GM18498 (cell line): ENCODE measurements around the gene SPCS2.

Experiments
- ATAC-seq: cut with Tn5 transposase; IDR thresholded peaks from one replicate; pipeline ENCODE4 v1.9.1; 2021; ENCODE audit warnings: mild to moderate bottlenecking, moderate library complexity; ENCODE audit not compliant: unreplicated experiment

SPCS2 gene

DNA sequence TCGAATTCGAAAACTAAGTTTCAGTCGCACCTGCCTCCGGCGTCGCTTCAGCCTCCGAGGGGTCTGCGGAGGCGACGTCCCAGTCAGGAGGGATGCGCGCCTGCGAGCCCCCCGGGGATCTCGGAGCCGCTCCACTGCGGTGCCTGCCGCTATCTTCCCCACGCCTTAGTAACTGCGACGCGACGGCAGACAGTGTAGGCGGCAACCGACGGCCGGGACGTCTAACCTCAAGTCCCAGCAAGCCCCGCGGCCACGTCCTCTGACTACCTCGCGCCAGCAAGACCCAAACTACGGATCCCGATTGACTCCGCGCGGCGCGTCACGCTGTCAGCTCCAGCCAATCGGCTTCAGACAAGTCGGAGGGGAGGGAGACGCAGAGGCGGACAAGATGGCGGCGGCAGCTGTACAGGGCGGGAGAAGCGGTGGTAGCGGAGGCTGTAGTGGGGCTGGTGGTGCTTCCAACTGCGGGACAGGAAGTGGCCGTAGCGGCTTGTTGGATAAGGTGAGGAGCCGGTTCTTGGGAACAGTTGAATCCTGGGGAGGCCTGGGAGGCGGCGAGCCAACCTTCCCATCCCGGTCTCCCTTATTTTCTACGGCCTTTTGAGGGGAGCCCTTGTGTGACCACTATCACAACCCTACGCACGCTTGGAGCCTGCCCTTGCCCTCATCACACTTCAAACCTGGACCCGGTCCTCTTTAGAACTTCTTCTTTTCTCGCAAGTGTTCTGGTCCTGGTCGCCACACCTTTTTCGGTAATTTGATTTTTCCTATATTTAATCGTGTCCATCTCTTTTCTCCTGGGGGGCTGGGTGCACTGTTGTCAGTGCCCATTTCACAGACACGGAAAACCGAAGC is at the start of gene SPCS2, which contains the start of gene XRRA1:
SPCS2 (plus strand) TSS at position 369 of the 855 bp plus-strand sequence; CDS start at position 389, 20 bp downstream.
XRRA1 (minus strand) TSS at position 194 of the 855 bp plus-strand sequence. CDS start 8,213 bp downstream, outside the sequence.
- ATAC-seq: peak; percentile 91

DNA sequence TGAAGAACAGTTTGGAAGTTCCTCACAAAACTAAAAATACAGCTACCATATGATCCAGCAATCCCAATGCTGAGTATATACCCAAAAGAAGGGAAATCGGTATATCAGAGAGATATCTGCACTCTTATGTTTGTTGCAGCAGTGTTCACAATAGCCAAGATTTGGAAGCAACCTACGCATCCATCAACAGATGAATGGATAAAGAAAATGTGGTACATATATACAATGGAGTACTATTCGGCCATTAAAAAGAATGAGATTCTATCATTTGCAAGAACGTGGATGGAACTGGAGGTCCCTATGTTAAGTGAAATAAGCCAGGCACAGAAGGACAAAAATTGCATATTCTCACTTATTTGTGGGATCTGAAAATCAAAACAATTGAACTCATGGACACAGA is 46.7 kb upstream of the SPCS2 start:
- no peak for ATAC-seq

- no peak for ATAC-seq
Measured at GRCh38 chr11:74905326-74905725, 43.7 kb upstream of the SPCS2 start.

DNA sequence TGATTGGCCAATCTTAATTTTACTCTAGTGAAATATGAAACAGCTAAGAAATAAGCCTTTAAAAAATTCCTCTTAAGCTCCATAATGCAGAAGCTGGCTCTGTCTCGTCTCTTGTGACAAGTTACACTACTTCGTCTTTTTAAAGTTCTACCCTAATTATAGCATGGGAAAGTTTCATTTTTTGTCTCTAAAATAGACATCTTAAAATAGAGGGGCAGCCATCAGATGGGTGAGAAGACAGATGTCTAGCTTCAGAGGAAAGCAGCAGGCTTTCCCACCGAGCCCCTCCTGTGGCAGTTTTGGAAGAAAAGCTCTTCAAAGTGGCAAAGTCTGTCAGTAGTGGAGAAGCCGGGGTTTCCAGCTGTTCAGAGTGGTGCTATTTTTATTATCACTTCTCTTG is 39.7 kb upstream of the SPCS2 start:
- ATAC-seq: no peak

DNA sequence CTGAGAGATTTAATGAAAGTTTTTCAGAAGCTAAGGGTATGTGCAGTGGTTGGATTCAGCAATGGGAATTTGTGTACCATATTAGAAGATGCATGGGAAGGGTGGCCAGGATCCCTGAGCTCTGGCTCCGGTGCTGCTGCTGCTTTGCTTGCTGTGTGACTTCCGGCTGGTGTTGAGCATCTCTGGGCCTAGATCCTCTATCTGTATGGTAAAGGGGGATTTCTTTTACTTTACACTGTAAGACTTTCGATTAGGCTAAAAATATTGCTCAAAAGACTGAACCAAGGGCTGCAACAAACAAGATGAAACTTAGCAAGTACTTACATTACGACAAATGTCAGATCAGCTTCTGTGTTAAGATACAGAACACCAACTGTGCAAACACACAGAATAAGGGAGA is 39.3 kb upstream of the SPCS2 start:
- ATAC-seq: no peak

- ATAC-seq: no peak
Measured at GRCh38 chr11:74923125-74923524, 25.9 kb upstream of the SPCS2 start.

- no peak for ATAC-seq
Measured at GRCh38 chr11:74925281-74925680, 23.8 kb upstream of the SPCS2 start.

GRCh38 chr11:74926304-74927030 is 22.6 kb upstream of the SPCS2 start:
- no peak for ATAC-seq

- no peak for ATAC-seq
Measured at GRCh38 chr11:74927496-74927895, 21.6 kb upstream of the SPCS2 start.

GRCh38 chr11:74929431-74930363 is 19.4 kb upstream of the SPCS2 start:
- ATAC-seq: peak; percentile 59

DNA sequence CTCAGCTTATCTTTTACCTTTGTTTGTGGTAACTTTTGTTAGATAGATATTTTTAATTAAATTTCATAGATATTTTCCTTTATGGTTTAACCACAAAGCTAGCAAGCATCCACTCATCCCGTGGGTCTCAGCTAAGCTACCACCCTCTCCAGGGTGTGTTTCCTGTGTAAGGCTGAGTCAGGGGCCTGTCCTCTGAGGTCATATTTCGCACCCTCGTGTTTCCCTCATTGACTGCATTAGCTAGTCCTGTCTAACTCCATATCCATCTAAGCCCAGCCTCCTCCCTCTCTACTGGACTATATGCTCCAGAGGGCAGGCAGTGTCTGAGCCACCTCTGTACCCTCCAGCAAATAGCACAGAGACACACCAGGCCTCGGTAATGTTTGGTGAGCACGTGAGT is 16.9 kb upstream of the SPCS2 start:
- ATAC-seq: no peak

DNA sequence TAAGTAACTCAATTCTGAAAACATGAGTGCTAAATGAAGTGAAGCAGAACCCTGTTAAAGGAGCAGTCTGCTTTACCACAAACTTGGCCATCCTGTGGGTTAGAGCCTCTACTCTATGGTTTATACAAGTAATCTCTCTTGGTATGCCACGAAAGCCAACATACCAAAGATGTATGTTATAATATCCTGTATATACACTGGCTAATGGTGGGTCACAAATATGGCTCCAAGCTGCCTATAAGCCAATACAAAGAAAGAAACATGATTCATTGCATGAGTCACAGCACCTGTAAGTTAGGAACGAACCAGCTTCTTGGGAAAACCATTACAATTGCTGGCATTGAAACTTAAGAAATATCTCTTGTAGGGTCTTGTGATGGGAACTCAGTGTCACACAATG is 16.3 kb upstream of the SPCS2 start:
- ATAC-seq: no peak

DNA sequence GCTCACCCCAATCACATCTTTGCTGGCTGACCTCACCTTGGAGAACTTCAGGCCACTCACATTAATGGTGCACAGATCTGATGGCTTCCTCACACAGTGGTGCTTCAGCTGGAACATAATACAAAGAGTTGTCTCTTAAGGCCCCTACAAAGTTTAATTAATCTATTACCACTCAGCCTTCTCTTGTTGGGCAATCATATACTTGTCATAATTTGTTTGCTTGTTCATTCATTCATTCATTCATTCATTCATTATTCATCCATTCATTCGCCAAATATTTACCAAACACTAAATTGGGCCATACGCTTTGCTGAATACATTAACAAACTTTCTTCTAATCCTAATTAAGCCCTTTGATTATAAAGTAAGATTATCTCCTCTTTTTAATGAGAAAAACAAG is 15.3 kb upstream of the SPCS2 start:
- ATAC-seq: no peak

GRCh38 chr11:74935285-74935684 is 13.8 kb upstream of the SPCS2 start:
- ATAC-seq: no peak

DNA sequence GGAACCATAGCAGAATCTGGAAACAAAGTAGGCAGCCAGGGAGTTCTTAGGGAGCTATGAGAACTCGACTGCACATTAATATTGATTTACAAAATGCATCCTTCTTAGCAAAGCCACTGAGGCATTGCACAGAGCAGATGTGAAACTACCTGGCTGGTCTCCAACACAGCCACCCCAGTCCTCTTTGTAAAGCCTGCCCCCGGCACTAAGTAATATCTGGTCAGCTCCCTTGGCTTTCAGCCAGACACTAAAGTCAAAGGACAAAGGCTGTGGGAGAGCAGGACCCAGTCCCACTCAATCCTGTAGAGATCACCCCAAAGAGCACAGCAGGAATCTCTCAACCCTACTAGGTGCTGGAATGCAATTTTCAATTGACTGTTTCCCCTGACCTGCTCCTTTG is 13.0 kb upstream of the SPCS2 start:
- ATAC-seq: no peak

GRCh38 chr11:74936976-74937375 is 12.1 kb upstream of the SPCS2 start:
- ATAC-seq: no peak

GRCh38 chr11:74937696-74938475 is 11.2 kb upstream of the SPCS2 start:
- no peak for ATAC-seq

GRCh38 chr11:74941492-74941891 is 7.6 kb upstream of the SPCS2 start:
- no peak for ATAC-seq

- no peak for ATAC-seq
Measured at GRCh38 chr11:74942073-74942759, 6.8 kb upstream of the SPCS2 start.

DNA sequence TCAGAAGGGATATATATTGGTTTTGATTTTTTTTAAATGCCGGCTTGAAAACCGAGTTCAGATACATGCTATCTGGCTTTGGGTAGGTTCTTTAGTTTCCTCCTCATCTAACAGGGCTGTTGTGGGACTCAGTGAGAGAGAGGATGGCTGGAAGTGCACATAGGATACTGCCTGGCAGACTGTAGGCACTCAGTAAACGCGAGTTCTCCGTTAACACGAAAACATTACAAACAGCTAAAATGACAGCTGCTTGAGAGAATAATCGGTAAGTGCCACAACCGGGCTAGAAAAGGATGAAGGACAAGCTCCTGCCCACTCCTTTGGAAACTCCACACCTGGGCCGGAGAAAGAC is 544 bp upstream of the SPCS2 start:
- ATAC-seq: peak; percentile 21
